Ecto neural progenitor cell (in vitro differentiated cells): ENCODE results near the gene RAD51B.

Source experiments
- DNase-seq: peaks from one replicate; pipeline ENCODE4 v3.0.0-alpha.2; 2018; ENCODE audit warnings: low spot score

RAD51B gene

DNA sequence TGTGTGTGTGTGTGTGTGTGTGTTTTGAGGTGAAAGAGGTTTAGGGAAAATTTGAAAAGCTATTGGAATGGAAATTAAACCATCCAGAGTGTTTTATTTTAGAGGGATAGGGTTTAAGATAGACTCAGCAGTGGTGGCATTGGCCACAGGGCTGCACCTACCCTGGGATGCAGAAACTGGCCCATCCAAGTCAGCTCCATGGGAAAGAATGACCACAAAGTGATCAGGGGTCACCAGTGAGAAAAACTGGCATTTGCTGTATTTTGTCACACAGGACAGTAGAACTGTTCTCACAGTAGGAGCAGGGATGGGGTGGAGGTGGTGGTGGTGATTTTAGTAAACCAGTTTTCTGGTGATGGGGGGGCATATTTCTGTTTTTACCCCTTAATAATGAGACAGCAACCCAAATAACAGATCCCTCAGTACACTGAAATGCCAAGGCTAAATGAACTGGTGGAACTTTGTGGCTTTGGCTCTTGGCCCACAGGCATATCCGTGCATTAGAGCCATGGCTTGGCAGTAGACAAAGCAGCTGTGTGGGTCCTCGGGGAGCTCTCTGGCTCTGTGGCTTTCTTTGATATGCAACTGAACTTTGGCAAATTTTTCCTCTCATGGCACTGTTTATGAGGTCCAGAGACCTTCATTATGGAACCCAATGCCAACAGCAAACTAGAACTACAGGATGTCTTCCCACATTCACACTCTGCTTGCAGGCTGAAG lies 625.0 kb downstream of the RAD51B start:
- no peak for DNase-seq

DNA sequence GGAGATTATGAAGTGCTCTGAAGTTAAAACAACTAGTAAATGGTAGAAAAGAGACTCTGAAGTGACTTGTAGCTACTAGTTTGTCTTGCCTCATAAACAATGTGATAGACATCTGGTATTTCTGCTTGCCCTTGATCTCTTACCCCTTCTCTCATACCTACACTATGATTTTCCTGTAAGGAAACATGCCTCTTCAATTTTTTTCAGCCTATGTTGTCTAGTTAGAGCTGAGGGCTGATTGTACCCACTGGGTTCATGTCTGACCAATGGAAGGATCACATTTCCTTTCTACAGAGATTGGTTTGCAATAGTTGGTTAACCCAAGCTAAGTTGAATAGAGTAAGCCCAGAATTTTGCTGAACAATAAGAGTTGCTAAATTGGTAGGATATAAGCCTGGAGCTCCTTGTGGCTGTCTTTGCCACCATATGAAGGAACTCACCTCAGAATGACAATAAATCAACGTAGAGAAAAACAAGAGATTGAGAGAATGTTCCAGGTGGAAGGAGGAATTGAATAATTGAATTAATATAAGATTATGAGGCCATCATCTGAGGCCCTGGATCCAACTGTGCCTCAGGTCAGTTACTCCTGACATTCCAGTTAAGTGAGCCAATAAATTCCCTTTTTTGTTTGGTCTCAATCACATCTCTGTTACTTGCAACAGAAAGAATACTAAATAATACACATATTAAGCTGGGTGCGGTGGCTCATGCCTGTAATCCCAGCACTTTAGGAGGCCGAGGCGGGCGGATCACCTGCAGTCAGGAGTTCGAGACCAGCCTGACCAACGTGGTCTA lies 626.9 kb downstream of the RAD51B start:
- DNase-seq, result no peak

DNA sequence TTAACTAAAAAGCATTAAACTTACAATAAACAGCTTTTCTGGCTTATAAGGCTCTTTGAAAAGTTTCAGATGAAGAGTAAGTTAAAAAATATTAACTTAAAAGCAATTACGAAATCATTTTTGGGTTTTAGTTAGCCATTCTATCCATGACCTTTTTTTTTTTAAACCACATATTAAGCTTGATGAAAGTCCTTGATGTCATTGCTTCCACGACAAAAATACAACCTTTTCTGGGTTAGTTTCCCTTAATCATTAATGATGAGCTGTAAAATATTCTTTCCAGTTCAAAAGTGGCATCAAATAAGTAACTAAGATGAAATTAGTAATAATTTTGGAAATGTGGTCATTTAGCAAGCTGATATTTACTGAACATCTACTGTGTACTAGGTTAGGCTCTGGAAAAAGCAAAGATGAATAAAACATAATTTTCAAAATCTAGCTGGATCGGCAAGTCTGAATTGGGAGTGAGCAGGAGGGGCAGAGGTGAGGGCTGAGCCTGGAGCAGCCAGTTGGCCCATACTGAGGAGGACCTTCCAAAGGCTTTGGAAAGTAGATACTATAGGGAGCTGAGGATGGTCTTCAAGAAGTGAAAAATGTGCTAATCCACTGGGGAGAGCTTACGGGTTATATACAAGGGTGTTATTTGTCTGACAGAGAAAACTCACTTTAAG lies 628.1 kb downstream of the RAD51B start:
- no peak for DNase-seq

DNA sequence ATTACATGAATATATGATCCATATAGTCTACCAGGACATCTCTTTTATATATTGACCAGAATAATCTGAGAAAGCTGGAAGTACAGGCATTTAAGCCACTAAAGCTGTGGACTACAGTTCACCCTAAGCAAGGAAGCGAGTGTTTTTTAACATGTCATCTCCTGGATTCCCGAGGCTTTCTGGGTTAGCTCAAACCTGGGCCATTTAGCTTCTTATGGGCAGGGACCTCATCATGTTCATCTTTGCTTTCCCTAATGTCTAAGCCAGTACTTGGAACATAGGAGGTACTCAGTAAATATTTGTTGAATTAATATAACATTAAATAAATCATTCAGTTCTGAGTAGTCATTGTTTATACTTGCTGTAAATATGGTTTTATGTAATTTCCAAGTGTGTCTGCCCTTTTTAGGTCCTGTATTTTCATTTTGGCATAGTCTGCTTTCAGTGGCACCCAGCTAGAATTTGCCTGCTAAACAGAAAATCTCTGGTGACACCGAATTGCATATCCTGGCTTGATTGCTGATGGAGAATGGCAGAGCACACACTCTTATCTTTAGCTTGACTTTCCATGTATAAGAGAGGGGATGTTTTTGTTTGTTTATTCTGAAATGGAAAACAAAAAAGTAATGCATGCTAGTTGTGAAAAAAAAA lies 628.8 kb downstream of the RAD51B start:
- no peak for DNase-seq

DNA sequence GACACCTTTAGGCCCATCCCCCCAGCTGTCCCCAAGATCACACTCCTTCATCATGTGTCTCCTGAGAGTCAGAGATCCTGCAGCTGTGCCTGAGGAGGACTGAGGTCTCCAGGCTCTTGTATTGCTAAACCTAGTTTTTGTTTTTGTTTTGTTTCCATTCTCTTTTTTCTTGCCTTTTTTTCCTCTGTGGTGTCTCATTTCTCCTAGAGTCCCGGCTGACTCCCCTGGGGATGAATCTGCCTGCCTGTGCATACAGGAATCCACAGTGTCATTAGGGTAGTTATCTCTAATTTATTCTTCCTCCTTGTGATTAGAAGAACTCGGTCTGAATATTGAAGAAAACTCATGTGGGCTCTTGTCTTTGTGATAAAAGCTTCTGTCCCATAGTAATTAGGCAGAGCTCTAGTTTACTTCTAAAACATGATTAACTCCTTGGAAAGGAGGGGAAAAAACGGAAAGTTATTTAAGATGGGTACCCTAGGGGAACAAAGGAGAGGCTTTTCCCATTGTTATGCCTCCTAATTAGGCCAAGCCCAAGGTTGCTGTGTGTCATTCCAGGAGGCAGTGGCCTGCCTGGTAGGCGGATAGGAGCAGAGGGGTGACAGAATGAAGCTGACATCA lies 630.1 kb downstream of the RAD51B start:
- no peak for DNase-seq

DNA sequence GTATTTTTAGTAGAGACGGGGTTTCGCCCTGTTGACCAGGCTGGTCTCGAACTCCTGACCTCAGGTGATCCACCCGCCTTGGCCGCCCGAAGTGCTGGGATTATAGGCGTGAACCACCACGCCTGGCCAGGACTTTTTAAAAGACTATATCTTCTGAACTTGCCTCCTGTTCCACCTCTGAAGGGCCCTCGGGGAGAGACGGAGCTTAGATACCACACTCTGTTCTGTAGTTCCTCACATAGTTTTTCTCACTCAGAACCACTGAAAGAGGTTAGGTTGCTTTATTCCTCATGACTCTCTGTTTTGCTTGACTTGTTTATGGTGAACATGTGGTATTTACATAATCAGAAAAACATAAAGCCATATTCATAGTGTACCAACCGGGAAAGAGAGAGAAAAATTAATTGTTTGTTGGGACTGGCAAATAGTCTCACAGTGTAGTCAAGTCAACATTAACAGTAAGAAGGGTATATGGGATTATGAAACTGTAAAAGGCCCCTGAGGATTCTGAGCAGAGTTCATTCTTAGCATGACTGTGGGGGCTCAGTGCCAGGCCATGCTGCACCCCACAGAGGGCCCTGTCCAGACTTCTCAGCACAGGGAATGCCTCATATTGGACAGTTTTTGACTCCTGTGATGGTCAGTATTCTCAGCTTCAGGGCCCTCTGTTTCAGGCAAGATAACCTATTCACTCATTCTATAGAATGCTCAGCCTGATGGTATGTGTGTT lies 631.0 kb downstream of the RAD51B start:
- no peak for DNase-seq

DNA sequence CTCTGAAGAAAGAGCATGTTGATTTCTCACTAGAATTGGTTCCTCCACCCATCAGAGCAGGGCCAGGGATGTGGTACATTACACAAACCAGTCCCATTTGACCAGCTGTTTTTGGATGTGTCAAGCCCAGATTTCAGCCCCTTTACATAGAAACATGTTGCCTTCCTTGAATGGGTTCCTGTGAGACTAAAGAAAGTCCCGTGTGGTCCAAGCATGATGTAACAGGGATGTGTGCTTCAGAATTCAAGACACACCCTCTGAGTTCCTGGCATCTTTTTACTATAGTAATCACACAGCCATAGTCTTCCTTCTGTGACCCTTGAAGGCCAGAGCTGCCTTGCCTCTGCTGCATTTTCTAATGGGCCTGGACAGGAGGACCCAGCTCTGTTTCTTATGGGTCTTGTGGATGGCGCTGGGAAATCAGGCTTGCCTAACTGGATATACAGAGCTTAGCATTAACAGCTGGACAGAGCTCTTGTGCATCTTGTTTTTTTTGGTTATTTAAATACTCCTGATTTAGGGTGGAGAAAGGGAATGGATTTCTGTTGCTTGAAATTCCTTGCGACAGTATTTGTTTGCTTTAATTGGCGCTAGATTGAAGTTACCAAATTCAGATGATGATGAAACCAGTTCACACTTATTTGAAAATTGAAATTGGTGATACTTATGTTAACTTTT lies 632.3 kb downstream of the RAD51B start:
- peak; percentile 38 for DNase-seq

DNA sequence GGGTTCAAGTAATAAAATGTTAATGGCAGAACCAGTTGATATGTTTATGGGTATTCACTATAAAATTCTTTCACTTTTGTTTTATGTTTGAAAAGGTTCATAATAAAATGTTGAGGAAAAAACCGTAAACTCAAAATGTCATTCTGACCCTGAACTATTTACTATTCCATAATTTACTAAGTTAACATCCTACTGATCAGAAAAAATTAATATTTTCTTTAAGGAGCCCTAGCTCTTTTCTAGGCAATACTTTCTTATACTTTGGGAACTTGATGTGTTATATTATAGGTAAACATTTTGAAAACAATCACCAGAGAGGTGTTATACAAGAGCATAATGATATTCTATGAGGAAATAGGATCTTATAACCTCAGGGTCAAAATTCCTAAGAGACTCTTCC lies 638.7 kb downstream of the RAD51B start:
- DNase-seq, result no peak

DNA sequence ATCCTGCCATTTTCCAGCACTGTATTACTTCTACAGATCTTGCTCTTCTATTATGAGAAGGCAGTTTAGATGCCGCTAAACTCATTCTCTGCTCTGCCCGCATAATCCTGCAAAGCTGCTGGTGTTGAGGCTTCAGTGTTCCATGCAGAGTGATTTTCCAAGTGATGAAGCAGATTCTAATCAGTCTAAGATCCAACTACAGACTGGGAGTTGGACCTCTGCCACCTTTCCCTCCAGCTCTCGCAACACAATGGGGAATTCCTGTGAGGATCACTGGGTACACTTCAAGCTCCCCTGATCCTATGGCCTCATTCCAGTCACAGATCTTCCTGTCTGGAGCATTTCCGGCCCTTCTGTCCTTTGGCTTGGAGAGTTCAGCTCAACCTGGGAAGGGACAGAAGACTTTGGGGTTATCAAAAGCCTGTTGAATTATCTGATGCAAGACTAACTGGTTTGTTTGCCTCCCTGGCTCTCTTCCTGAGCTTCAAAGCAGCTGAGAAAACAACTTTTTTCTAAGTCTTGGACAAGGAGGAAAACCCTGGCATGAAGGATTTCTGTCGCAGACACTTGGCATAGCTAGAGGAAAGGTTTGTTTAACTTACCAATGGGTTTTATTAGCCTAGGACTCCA lies 639.4 kb downstream of the RAD51B start:
- DNase-seq, result no peak

DNA sequence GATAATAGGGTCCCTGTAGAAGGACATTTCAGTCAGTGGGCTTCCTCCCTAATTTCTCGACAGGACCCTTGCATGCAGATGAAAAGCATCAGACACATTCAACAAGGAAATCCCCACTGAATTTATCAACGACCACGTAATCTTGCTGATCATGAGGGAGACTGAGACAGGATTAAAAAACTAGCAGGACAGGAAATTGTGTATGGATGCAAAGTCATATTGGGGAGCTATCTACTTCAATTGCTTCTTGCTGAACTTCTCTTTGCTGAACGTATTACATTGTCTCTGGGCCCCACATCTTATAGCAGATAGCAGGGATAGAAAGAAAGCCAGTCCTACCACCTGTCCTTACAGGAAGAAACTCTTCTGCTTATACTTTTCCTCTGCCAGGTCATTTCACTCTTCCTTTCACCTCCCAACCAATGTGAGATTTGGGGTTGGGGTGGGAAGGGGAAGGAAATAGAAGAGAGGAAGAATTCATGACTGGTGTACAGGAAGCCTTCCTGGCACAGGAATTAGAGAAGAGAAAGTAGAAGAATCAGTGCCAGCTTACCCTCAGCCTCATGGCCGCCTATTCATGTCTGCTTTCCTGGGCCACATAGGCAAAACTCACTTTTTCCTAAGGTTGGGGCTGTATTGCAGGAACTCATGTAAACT lies 640.0 kb downstream of the RAD51B start:
- no peak for DNase-seq

DNA sequence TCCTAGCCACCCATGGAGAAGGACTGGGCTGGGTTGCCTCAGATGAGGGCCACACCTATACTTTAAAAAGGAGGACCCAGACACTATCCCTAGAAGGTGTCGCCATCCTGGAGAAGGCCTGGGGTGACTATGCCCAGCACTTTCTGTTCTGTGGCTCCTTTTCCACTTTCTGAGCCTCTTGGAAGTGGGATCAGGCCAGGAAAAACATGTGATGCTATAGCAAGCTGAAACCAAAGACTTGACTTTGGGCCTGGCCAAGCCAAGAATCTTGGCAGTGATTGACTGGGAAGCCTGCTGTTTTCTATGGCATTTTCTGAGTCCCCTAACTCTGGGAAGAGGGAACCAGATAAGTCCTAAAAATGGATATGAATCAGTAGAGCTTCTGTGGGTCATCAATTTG lies 641.0 kb downstream of the RAD51B start:
- no peak for DNase-seq

DNA sequence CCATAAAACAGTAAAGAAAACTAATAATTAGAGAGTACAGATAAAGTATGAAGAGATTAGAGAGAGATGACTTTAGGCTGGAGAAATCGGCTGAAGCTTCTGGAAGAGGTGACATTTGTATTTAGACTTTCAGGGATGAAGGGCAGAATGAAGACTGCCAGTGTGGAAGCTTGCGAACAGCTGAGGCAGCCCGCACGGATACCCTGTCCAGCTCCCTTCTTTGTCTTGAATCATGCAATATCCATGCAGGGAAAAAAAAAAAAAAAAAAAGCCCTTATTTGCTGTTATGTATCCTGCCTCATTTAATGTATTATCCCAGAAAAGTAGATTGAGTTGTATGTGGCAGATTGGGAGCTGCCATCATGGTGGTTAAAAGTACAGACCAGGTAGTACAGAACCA lies 641.5 kb downstream of the RAD51B start:
- no peak for DNase-seq

DNA sequence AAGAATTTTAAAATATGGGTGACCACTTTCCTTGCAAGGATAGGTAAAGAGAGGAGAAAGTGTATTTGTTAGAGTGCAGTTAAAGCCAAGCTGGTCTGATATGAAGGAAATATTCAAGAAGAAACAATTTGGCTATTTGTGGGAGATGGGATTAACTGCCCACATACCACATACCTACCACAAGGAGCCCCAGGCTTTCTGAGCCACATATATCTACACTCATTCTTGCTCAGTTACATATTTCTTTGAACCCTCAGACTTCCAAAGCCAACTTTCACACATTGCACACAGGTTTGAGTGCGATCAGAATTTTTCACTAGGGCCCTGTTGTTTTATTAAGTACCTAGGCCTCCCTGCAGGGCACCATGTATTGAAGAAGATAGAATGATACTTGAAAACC lies 643.1 kb downstream of the RAD51B start:
- DNase-seq, result no peak

DNA sequence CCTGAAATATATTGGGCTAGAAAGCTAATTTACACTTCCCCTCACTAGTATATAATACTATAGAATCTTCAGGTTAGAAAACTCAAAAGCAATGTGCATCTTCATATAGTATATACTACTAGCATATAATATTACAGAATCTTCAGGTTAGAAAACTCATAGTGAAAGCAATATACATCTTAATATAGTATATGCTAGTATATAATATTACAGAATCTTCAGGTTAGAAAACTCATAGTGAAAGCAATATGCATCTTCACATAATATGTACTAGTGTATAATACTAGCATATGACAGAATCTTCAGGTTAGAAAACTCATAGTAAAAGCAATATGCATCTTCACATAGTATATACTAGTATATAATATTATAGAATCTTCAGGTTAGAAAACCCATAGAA lies 643.7 kb downstream of the RAD51B start:
- no peak for DNase-seq

DNA sequence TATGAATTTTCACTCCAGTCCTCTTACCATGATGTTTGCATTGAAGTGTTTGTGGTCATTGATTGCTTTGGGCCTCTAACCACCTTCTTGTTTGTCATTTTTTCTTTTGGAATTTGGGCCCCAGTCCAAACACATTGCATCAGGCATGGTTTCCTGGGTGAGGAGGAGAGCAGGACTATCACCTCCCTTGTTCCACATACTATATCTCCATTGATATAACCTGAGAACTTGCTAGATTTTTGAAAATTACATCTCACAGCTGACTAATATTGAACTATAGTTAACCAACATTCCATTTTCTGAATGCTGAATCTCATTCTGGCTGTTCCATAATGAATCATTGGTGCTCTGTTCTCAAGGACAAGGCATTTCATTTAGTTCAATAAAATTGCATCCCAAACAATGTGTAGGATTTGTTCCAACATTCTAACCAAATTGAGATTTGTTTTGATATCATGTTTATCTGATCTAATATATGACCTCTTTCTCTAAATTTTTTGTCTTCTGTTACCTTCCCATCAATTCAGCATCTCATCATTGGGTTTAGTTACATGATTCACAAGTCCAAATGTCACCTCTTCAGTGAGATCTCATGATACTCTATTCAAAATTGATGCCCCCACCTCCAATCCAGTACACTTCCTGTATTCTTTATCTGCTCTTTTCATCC lies 644.3 kb downstream of the RAD51B start:
- no peak for DNase-seq

DNA sequence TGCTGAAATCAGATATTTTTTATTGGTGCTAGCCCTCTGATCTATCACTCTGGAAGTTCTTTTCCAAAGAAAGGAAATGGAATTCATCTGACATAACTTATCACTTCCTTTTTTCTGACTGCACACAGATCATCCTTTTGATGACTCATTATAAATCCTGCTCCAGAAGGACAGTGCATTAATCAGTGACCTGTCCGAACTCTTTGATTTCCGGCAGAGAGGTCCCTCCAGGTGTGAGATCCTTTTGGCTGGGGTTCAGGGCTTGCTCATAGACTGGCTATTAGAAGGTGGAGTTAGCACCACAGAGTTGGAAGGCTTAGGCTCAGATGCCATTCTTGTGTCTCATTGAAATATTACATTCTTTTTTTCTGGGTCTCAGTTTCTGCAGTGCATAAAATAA lies 645.1 kb downstream of the RAD51B start:
- DNase-seq, result no peak

DNA sequence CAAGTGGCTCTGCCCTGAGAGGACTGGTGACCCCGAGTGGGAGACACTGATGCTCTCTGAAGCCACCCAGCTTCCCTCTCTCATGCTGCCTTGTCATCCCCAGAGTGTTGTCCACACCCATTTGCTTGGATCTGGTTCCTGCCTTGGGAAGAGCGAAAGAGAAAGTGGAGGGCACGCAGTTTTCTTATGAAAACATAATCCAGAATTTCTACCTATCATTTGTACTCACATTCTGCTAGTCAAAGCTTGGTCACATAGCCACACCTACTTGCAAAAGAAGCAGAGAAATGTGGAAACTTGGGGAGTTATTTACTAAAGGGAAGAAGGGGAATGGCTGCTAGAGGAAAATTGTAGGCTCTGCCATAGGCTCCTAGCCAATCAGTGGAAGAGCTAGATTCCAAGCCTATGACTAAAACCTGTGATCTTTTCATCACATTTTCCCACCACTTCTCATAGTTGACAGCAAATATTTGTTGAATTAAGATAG lies 647.0 kb downstream of the RAD51B start:
- DNase-seq, result no peak

DNA sequence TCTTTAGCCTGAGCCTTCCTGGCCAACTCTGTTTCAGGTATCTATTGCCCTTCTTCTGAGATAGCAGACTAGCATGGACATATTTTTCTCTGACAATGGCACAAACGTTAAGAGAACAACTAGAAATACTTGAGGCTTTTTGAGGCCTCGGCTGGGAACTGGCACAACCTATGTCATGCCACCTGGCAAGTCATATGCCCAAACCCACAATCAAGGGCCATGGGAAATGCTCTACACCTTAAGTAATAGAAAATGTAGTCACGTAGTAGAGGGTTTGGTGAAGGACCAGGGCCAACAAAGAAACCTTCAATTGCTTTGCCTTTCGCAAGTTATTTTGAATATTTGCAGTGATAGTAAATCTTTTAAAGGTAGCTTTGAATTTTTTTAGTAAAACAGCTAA lies 647.8 kb downstream of the RAD51B start:
- DNase-seq, result no peak
